ENCODE results near the gene RB1.

RB1 gene

GRCh38 chr13:48508011-48508410, 204.5 kb downstream of the RB1 start:
- POLR2A ChIA-PET (ENCODE audit: low non-redundant PET), result no interaction called here
- CTCF ChIA-PET, result interaction anchor here (1.0 kb wide), 1 partner anchor 31 kb away, joined by 3 read pairs; no protein-coding TSS in a partner anchor
- DNase-seq (ENCODE audit: low spot score), result peak; percentile 68
- TF ChIP-seq CTCF (conservative IDR thresholded peaks at IDR 0.05; ENCODE audit: low read depth), result no peak
- peak overlapping the region; percentile 90 for H3K27ac ChIP-seq

DNA sequence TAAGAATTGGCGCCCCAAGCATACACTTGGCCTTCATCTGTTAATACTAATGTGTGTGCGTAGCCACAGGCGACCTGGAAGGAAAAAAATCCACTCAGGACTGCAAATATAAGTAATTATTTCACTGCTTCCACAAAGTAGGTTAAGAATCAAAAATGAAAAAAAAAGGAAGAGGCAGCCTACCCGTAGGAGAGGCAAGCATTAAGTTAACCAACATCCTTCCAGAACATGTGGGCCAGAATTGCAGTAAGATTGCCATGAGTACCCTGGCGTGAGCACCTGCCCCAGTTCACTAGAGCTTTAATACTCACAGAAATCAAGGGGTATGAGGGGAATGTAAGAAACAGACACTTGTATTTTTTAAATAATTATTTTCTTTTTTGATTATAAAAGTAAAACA, 207.1 kb downstream of the RB1 start:
- no peak overlapping the region for H3K27ac ChIP-seq
- TF ChIP-seq CTCF (conservative IDR thresholded peaks at IDR 0.05; ENCODE audit: low read depth), result no peak
- no peak for DNase-seq (ENCODE audit: low spot score)
- ChIA-PET POLR2A (ENCODE audit: low non-redundant PET) (no interaction called here), CTCF (no interaction called here)

- H3K27ac ChIP-seq, result no peak overlapping the region
- TF ChIP-seq CTCF (conservative IDR thresholded peaks at IDR 0.05; ENCODE audit: low read depth), result no peak
- ChIA-PET CTCF (no interaction called here), POLR2A (ENCODE audit: low non-redundant PET) (no interaction called here)
- no peak for DNase-seq (ENCODE audit: low spot score)
Measured at GRCh38 chr13:48511621-48512230, 208.2 kb downstream of the RB1 start.

DNA sequence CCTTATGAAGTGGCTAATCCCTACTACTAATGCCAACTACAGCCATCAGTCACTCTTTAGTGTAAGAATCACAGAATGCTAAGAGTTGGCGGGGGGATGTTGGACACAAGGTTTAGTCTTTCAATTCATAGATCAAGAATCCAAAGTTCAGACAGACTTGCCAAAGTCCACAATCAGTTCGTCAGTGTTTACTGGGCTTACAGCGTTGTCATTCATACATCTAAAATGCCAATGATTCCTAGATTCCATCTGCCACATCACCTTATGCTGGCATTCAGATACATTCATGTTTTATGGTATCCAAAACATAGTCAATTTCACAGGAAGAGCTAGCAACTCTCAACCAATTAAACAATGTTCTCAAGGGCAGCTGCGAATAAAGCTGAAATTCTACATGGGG, 211.2 kb downstream of the RB1 start:
- POLR2A ChIA-PET (ENCODE audit: low non-redundant PET), result no interaction called here
- CTCF ChIA-PET, result interaction anchor here (0.7 kb wide), 1 partner anchor 102 kb away, joined by 3 read pairs; the partner anchor contains the start of gene LPAR6
- no peak for DNase-seq (ENCODE audit: low spot score)
- TF ChIP-seq CTCF (conservative IDR thresholded peaks at IDR 0.05; ENCODE audit: low read depth), result no peak
- H3K27ac ChIP-seq, result no peak overlapping the region

GRCh38 chr13:48515732-48516131, 212.2 kb downstream of the RB1 start:
- CTCF ChIA-PET, result interaction anchor here (0.6 kb wide), 1 partner anchor 57 kb away, joined by 4 read pairs; no protein-coding TSS in a partner anchor
- DNase-seq (ENCODE audit: low spot score), result no peak
- no peak overlapping the region for H3K27ac ChIP-seq
- POLR2A ChIA-PET (ENCODE audit: low non-redundant PET), result no interaction called here
- TF ChIP-seq CTCF (conservative IDR thresholded peaks at IDR 0.05; ENCODE audit: low read depth), result no peak

- H3K27ac ChIP-seq, result no peak overlapping the region
- no peak for TF ChIP-seq CTCF (conservative IDR thresholded peaks at IDR 0.05; ENCODE audit: low read depth)
- POLR2A ChIA-PET (ENCODE audit: low non-redundant PET), result no interaction called here
- CTCF ChIA-PET, result interaction anchor here (0.7 kb wide), 1 partner anchor 362 kb away, joined by 3 read pairs; no protein-coding TSS in a partner anchor
- DNase-seq (ENCODE audit: low spot score), result no peak
Measured at GRCh38 chr13:48518083-48518482, 214.5 kb downstream of the RB1 start.

All from RWPE1 (cell line).